AG10803 (cell line): Measurements from ENCODE around the gene C14orf180.

Experiments
- DNase-seq: peaks from one replicate; pipeline ENCODE4 v3.0.0; 2010; ENCODE audit warnings: low read depth
- H3K4me3 ChIP-seq: 2 replicates; pipeline ENCODE4 v1.5.1; 2011; ENCODE audit warnings: mild to moderate bottlenecking, low read length, control low read depth
- CTCF ChIP-seq: conservative IDR thresholded peaks from 2 replicates; pipeline ENCODE4 v1.5.1; 2011; ENCODE audit warnings: mild to moderate bottlenecking, low read length, control low read depth, inconsistent platforms

The C14orf180 gene

DNA sequence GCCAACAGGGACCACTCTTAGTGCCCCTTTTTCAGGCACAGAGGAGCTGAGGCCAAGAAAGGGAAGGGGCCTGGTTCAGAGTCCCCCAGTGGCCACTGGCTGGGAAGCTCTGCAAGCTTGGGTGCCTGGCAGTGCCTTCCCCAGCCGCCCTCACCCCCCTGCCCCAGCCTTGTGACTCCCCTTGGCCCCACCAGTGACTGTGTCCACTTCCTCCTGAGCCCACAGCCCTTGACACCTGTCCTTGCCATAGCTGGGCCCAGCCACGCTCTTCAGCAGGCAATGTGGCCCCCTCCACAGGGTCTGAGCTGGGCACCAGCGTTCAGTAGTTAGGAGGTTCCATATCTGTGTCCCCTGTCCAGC is 19.0 kb upstream of the C14orf180 start:
- TF ChIP-seq CTCF: no peak
- H3K4me3 ChIP-seq: no peak overlapping the region
- no peak for DNase-seq

DNA sequence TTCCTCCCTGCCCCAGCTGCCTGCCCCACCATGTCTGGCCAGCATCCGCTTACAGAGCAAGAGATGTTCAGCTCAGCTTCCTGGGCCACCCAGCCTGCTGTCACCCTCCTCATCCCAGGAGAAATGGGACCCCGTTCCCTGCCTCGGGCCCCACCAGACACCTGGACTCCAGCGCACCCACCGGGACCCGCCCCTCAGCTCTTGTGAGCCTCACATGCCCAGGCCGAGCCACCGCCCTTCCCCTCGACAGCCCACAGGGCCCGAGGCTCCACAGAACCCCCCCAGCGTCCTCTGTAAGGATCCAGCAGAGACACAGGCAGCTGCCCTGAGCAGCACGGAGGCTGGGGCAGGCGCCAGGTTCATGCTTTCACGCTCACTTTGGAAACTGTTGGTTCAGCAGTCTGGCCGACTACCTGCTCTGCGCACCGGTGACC is 18.4 kb upstream of the C14orf180 start:
- no peak overlapping the region for H3K4me3 ChIP-seq
- DNase-seq: no peak
- TF ChIP-seq CTCF: no peak

DNA sequence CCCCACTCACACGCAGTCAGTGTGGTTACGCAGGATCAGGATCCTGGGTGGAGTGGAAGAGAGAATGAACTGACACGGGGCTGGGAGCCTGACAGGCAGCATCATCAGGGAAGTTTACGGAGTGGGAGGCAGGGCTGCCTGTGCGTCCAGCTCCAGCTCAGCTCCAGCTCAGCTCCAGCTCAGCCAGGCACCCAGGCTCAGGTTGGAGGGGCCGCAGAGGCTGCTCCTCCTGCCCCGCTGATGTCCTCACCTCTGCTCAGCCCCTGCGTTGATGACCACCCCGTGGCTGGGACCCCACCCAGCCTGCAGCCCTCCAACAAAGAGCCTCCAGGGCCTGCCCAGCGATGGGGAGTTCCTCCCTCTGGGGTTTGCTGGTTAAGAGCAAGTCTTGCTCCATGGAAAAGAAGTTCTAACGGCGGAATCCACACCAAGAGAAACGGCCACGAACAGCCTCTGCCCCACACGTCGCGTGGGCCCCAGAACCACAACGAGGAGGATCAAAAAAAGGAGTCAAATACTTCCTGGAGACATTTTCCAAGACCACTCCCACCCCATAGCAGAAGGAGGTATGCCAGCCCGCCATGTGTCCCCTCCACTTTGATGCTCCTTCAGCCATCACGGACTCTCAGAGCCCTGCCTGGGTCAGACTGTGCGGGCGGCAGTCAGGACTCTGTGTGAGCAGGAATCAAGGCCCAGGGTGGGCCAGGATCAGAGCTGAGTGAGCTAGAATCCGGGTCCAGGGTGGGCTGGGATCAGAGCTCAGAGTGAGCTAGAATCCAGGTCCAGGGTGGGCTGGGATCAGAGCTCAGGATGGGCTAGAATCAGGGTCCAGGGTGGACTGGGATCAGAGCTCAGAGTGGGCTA is 17.7 kb upstream of the C14orf180 start:
- TF ChIP-seq CTCF: no peak
- H3K4me3 ChIP-seq: no peak overlapping the region
- no peak for DNase-seq

GRCh38 chr14:104562606-104563005 is 17.0 kb upstream of the C14orf180 start:
- TF ChIP-seq CTCF: no peak
- no peak for DNase-seq

DNA sequence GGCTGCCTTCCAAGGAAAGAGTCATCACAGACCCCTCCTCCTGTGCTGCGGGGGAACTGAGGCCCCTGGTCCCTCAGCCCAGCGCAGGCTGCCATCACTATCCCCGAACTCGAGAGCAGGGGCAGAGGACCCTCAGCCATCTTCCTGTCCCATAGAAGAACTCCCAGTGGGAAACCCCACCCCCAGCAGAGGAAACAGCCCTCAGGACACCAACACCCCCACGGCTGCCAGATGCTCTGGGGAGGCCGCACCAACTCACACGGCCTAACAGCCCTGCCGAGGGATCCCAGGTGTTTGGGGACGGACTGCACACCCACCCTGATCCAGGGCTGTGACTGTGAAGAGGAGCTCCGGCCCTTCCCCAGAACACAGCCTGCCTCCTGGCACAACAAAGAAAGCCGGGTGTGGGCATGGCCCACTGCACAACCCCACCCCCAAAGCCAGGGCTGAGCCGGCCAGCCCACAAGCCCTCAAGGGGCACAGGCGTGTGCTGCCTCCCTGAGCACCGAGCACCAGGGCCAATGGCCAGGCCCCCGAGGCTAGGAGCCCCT is 16.3 kb upstream of the C14orf180 start:
- no peak for DNase-seq
- H3K4me3 ChIP-seq: no peak overlapping the region
- TF ChIP-seq CTCF: no peak

More at GRCh38 chr14:104562606-104563005, 17.0 kb upstream of the C14orf180 start:
- H3K4me3 ChIP-seq: no peak overlapping the region

GRCh38 chr14:104563742-104564615 is 15.6 kb upstream of the C14orf180 start:
- TF ChIP-seq CTCF: peak; percentile 66
- no peak overlapping the region for H3K4me3 ChIP-seq
- DNase-seq: peak; percentile 33
